Caki2 (cell line): ENCODE data around the gene KSR1. TPM values are rescaled to one million over a fixed set of nuclear protein-coding genes. Genes with fewer than 3 reads are reported as not detected.
"Not testable (repeated sequence)": the region's sequence is repeated elsewhere in the genome, so short reads cannot be mapped to it uniquely, and the experiment has no call there.

ENCODE experiments used
- DNase-seq: peaks from one replicate; pipeline ENCODE4 v3.0.0-alpha.2; 2015; ENCODE audit warnings: low read depth
- in situ Hi-C: cut with HindIII; loops from 2 replicates; pipeline ENCODE4 v1.10.0; 2016; ENCODE audit warnings: low sequenced_read_pairs, low pct_unique_long_range_greater_than_20kb, mixed read lengths
- total RNA-seq: library from RNA; depleted of rRNA; stranded (reverse); fragments of >200 nt; shearing (Covaris generic); gene quantifications from 2 replicates; pipeline ENCODE4 v1.2.3, GENCODE V29; 2014; ENCODE audit warnings: low replicate concordance

The KSR1 gene
- total RNA-seq, 1 experiment from 2014 or later = 0.51 TPM

DNA sequence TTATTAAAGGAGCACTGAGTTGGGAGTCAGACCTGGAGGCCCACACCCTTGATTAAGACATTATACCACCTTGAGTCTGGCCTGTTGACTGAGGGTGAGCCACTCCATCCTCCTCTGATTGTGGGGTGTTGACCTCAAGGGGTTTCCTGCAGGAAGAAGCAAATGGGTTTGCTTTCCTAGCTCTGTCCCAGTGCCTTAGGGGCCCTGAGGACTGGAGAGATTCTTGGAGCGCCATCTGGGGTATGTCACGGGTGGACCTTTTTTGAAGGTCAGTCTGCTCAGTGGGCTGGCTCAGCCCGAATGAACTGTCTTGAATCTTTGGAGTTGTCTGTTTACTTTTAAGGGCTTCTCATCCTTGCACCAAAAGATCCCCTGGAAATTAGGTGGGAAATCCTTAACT, 7.8 kb downstream of the KSR1 start:
- in situ Hi-C loops = not testable (repeated sequence)

DNA sequence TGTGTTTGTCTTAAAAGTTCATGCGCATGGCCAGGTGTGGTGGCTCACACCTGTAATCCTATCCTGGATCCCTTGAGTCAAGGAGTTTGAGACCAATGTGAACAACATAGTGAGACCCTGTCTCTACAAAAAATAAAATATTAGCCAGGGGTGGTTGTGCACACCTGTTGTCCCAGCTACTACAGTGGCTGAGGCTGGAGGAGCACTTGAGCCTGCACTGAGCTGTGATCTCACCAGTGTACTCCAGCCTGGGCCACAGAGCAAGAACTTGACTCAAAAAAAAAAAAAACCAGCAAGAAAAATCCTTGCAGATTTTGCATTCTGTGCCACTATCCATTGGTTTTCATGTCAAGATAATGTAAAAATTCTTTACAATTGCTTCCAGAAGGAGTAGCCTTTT, 8.2 kb downstream of the KSR1 start:
- in situ Hi-C loops = no loop called here
- DNase-seq = no peak

More for the DNA sequence above, 7.8 kb downstream of the KSR1 start:
- not testable (repeated sequence) for DNase-seq

- in situ Hi-C loops, DNase-seq: not testable (repeated sequence)
These were observed 9.6 kb downstream of the KSR1 start for GRCh38 chr17:27465875-27466274.

- no peak for DNase-seq
These were observed 10.1 kb downstream of the KSR1 start for GRCh38 chr17:27466376-27466742.

GRCh38 chr17:27466743-27467375, 10.6 kb downstream of the KSR1 start:
- no peak for DNase-seq
- in situ Hi-C loops = no loop called here

More at GRCh38 chr17:27466376-27466742, 10.1 kb downstream of the KSR1 start:
- in situ Hi-C loops = no loop called here

DNA sequence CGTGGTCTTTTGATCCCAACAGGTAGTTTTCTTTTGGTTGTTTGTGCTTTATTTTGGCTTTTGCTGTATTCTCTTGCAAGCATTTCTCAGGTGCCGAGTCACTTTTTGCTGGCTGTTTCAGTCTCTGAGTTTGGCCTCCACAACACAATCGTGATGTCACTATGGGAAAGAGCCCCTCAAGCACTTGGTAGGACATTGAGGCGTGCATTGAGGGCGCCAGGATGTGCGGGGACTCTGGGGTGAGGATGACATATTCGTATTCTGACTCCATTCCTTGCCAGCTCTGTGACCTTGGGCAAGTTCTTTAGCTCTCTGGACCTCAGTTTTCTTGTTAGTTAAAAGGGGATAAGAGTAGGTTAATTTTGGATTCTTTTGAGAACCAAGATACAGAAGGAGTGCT, 13.0 kb downstream of the KSR1 start:
- in situ Hi-C loops = no loop called here
- DNase-seq = no peak

DNA sequence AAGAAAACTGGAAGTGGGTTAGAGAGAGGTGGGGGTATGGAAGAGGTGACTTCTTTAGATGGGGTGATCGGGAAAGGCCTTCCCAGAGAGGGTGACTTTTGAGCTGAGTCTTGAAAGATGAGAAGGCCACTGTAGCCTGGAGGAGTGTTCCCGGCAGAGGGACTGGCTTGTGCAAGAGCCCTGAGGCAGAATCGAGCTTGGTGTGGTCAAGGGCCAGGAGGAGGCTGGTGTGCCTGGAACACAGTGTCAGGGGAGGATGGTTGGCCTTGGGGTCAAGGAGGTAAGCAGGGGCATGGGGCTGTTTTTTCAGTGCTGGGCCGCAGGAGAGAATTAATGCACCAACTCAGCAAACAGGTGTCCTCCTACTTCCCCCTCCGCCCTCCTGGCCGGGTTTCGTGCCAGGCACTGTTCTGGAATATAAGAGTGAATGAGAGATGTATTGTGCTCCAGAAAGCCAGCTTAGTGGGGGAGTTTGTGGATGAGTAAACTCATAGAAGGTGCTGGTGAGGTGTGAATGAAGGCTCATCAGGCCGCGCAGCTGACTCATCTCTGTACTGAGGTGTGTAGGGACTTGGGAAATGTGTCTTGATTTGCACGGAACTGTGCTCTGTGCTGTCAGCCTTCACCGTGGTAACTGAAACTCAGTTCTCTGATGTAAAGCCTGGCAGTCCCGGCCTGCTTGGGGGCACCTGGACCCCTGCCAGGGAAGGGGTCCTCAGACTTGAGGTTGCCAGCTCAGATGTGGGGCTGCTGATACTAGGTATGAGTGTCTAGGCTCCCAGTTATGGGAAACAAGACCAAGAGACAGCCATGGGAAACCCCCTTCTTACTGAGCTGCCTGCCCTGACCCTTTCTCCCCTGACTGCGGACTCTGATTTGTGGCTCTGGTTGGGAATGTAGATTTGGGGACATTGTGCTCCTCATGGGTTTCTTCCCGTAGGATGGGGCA, 15.3 kb downstream of the KSR1 start:
- in situ Hi-C loops = no loop called here
- peak; percentile 78 for DNase-seq

GRCh38 chr17:27473190-27473747, 17.0 kb downstream of the KSR1 start:
- in situ Hi-C loops = no loop called here
- DNase-seq = no peak

DNA sequence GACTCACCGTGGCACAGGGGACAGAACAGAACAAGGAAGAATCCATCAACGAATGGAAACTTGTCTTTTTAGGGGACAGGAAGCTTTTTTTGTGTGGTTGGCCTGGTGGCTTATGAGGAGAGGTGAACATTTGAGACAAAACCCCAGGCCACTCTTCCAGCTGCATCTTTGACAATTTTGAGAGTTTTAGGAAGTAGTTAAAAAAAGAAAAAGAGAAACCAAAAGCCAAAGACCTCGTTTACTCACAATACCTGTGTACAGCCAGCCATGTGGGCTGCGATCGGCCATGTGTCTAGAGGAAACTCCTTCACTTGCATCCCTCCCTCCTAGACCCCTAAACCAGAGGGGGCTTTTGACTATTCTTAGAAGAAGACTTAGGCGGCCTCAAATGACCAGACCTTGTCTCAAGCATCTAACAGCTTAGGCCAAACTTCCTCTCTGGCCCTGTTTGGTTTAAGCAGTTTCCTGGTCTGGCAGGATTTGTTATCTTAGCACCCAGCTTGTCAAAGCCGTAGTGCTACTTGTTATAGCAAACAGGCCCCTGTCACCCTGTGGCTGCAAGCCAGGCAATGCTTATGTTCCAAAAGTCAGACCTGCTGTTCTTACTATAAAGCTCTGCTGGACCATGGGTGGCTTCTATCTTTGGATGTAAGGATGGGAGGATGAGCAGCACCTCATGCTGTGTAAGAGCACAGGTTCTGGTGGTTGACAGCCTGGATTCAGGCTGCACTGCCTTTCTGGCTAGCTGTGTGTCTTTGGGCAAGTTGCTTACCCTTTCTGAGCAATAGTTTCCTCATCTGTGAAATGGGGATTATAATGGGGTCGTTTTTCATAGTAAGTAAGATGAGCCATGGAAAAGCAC, 17.7 kb downstream of the KSR1 start:
- in situ Hi-C loops = no loop called here
- no peak for DNase-seq

DNA sequence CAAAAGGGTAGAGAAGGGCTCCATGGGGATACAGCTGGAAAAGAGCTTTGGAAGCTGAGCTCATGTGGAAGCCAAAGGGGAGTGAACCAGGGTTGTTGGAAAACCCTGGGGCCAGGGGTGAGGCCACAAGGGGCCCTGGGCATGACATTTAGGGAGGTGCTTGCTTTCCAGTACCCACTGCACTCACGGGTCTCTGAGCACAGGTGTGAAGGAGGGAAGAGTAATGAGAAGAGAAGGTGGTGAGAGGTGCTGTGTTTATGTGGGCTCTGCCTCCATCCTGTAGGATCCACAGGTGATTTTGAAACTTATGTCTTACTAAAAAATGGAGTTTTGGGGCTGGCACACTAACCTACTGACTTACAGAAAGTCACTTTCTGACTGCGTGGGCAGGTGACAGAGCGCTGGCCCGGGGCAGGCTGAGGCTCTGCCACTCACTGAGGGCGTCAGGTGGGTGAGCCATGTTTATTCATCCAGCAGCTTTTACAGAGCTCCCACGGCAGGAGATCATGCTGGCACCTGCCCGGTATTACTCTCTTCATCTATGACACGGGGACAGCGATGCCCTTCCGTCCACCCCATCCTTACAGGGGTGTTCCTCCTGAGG, 18.9 kb downstream of the KSR1 start:
- DNase-seq = no peak
- in situ Hi-C loops = no loop called here

DNA sequence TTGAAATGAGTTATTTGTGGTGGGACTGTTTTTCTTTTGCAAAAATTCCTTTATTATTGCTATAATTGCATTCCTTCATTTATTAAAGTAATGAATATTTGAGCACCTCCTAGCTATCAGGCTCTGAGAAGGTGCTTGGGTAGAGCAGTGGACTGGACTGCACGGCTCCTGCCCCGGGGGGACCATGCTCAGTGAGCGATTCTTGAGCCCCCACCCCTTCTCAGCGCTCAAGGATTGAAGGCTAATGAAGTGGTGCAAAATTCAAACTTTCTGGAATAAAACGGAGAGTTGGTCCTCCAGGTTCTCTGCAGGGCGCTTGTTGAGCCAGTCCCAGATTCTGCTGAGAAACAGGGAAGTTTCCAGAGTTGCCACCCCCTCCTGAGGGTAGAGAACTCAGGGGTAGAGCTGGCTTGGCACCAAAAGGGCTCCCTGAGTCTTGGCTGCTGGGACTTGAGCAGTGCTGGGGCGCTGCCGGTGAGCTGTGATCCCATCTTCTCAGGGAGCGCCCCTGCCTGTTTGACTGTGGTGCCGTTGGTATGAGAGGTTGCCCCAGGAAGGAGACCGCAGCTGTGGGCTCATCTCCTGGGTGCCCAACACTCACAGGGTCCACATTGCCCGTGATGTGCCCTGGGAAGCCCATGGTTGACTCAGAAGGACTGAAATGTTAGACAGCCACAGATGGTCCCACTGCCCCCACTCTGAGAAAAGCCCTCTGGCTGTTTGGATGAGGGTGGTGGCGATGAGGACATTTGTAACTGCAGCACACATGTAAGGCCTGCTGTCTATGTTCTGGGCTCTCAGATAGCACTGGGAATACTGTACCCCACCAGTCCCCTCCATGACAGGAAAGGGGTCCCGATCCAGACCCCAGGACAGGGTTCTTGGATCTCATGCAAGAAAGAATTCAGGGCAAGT, 20.0 kb downstream of the KSR1 start:
- in situ Hi-C loops = no loop called here
- DNase-seq = no peak

DNA sequence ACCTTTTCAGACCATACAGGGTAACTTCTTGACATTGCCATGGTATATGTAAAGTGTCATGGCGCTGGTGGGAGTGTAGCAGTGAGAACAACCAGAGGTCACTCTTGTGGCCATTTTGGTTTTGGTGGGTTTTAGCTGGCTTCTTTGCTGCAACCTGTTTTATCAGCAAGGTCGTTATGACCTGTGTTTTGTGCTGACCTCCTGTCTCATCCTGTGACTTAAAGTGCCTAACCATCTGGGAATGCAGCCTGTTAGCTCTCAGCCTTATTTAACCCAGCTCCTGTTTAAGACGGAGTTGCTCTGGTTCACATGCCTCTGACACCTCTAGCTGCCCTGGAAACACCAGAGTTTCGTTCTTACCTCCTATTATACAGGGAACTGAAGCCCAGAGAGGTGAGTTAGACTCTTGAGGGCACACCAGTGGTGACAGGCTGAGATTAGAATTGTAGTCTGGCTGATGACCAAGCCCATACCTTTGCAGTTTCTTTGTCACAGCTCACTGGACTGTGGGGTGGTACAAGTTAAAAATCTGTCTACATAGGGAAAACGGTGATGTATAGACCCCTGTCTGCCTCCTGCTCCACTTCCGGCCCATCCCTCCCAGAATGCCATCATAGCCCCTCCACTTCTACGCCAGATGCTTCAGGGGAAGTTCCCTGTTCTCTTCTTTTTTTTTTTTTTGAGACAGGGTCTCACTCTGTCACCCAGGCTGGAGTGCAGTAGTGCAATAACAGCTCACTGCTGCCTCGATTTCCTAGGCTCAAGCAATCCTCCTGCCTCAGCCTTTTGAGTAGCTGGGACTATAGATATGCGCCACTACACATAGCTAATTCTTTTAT, 21.0 kb downstream of the KSR1 start:
- no peak for DNase-seq
- in situ Hi-C loops = no loop called here

- in situ Hi-C loops = no loop called here
- DNase-seq = no peak
These were observed 21.9 kb downstream of the KSR1 start for GRCh38 chr17:27477971-27478684.

- no peak for DNase-seq
- in situ Hi-C loops = no loop called here
These were observed 22.8 kb downstream of the KSR1 start for GRCh38 chr17:27478901-27479538.

GRCh38 chr17:27479838-27480237, 23.6 kb downstream of the KSR1 start:
- in situ Hi-C loops = no loop called here
- no peak for DNase-seq
